ENCODE results near the gene HDAC1.

Gene HDAC1

GRCh38 chr1:32377541-32378220, 85.8 kb downstream of the HDAC1 start:
- no peaks in the 10 kb centered on the region for H3K4me1 ChIP-seq (ENCODE audit: control insufficient read depth, low read length)
- TF ChIP-seq CTCF (IDR thresholded peaks at IDR 0.05; ENCODE audit: low read depth, low read length, poor library complexity, severe bottlenecking) (no peak), EZH2phosphoT487 (IDR thresholded peaks at IDR 0.05; ENCODE audit: borderline replicate concordance, low read length) (no peak)
- H3K4me2 ChIP-seq (ENCODE audit: low read length): no peak overlapping the region
- no peak overlapping the region for H3K27ac ChIP-seq (ENCODE audit: low read depth, low read length)
- no peak overlapping the region for H3K4me3 ChIP-seq (ENCODE audit: low read length)
- no peaks in the 10 kb centered on the region for H3K27me3 ChIP-seq (ENCODE audit: control insufficient read depth, low read length)
- H4K20me1 ChIP-seq (ENCODE audit: control insufficient read depth, insufficient read depth, low read depth, low read length): no peaks in the 10 kb centered on the region
- H3K36me3 ChIP-seq (ENCODE audit: control insufficient read depth, low read length): peaks cover 67% of the 10 kb centered on the region
- no peaks in the 10 kb centered on the region for H3K79me2 ChIP-seq (ENCODE audit: control insufficient read depth, low read length)
- no peaks in the 10 kb centered on the region for H3K9me2 ChIP-seq (replicated peaks; ENCODE audit: control insufficient read depth, low read length)
- H3K9me3 ChIP-seq (ENCODE audit: control insufficient read depth, insufficient read depth, low read length): no peaks in the 10 kb centered on the region
- no peaks in the 10 kb centered on the region for H3F3A ChIP-seq (ENCODE audit: control insufficient read depth, insufficient read depth)

GRCh38 chr1:32380057-32380456, 88.2 kb downstream of the HDAC1 start:
- Histone ChIP-seq H3K79me2 (ENCODE audit: control insufficient read depth, low read length) (no peaks in the 10 kb centered on the region), H3K9me3 (ENCODE audit: control insufficient read depth, insufficient read depth, low read length) (no peaks in the 10 kb centered on the region), H3K4me3 (ENCODE audit: low read length) (no peak overlapping the region), H3K9me2 (replicated peaks; ENCODE audit: control insufficient read depth, low read length) (no peaks in the 10 kb centered on the region), H3K36me3 (ENCODE audit: control insufficient read depth, low read length) (peaks cover 84% of the 10 kb centered on the region), H4K20me1 (ENCODE audit: control insufficient read depth, insufficient read depth, low read depth, low read length) (no peaks in the 10 kb centered on the region), H3K4me2 (ENCODE audit: low read length) (no peak overlapping the region), H3K4me1 (ENCODE audit: control insufficient read depth, low read length) (no peaks in the 10 kb centered on the region), H3K27me3 (ENCODE audit: control insufficient read depth, low read length) (no peaks in the 10 kb centered on the region), H3K27ac (ENCODE audit: low read depth, low read length) (no peak overlapping the region), H3F3A (ENCODE audit: control insufficient read depth, insufficient read depth) (no peaks in the 10 kb centered on the region)
- TF ChIP-seq CTCF (IDR thresholded peaks at IDR 0.05; ENCODE audit: low read depth, low read length, poor library complexity, severe bottlenecking) (no peak), EZH2phosphoT487 (IDR thresholded peaks at IDR 0.05; ENCODE audit: borderline replicate concordance, low read length) (no peak)
